H9 (cell line): ENCODE results near the gene NCAN. TPM values are rescaled to one million over a fixed set of nuclear protein-coding genes. Genes with fewer than 3 reads are reported as not detected.

Experiments used
- DNase-seq: peaks from one replicate; pipeline ENCODE4 v3.0.0-alpha.2; 2017
- H2AFZ ChIP-seq: one replicate; pipeline ENCODE4 v1.6.1; 2013; ENCODE audit warnings: mild to moderate bottlenecking, low read length, control low read depth, moderate library complexity
- H2AK5ac ChIP-seq: 2 replicates; pipeline ENCODE4 v1.6.1; 2013; ENCODE audit warnings: low read length, control low read depth, mixed read lengths; ENCODE audit not compliant: insufficient read length
- H2BK120ac ChIP-seq: one replicate; pipeline ENCODE4 v1.6.1; 2013; ENCODE audit warnings: low read depth, mild to moderate bottlenecking, low read length, control low read depth, inconsistent platforms; ENCODE audit not compliant: poor library complexity, severe bottlenecking
- H2BK12ac ChIP-seq: 2 replicates; pipeline ENCODE4 v1.6.1; 2013; ENCODE audit warnings: low read length, control low read depth, mixed read lengths, low read depth; ENCODE audit not compliant: insufficient read length
- H2BK15ac ChIP-seq: 2 replicates; pipeline ENCODE4 v1.6.1; 2013; ENCODE audit warnings: low read depth, low read length, control low read depth
- H2BK20ac ChIP-seq: one replicate; pipeline ENCODE4 v1.6.1; 2013; ENCODE audit warnings: low read depth, mild to moderate bottlenecking, low read length, control low read depth, inconsistent platforms; ENCODE audit not compliant: poor library complexity, severe bottlenecking
- H2BK5ac ChIP-seq: 2 replicates; pipeline ENCODE4 v1.6.1; 2013; ENCODE audit warnings: low read length, control low read depth, mixed read lengths; ENCODE audit not compliant: insufficient read length
- H3K14ac ChIP-seq: 2 replicates; pipeline ENCODE4 v1.6.1; 2013; ENCODE audit warnings: low read length, control low read depth; ENCODE audit not compliant: insufficient read depth
- H3K18ac ChIP-seq: 2 replicates; pipeline ENCODE4 v1.6.1; 2013; ENCODE audit warnings: low read depth, mild to moderate bottlenecking, mixed read lengths, low read length, control low read depth; ENCODE audit not compliant: insufficient read length
- H3K23ac ChIP-seq: 2 replicates; pipeline ENCODE4 v1.6.1; 2013; ENCODE audit warnings: low read length, control low read depth, mixed read lengths, low read depth; ENCODE audit not compliant: insufficient read length
- H3K23me2 ChIP-seq: 2 replicates; pipeline ENCODE4 v1.6.1; 2013; ENCODE audit warnings: low read depth, mild to moderate bottlenecking, mixed read lengths, low read length, control low read depth; ENCODE audit not compliant: insufficient read length, poor library complexity, severe bottlenecking
- H3K27ac ChIP-seq: 2 replicates; pipeline ENCODE4 v1.5.1; 2013; ENCODE audit warnings: low read length, control low read depth, mixed read lengths, low read depth; ENCODE audit not compliant: insufficient read length
- H3K27me3 ChIP-seq: 2 replicates; pipeline ENCODE4 v1.6.1; 2013; ENCODE audit warnings: low read length, control low read depth, inconsistent platforms; ENCODE audit not compliant: insufficient read depth
- H3K4ac ChIP-seq: 2 replicates; pipeline ENCODE4 v1.6.1; 2013; ENCODE audit warnings: low read depth, mild to moderate bottlenecking, control low read depth, inconsistent platforms, low read length, moderate library complexity
- H3K4me1 ChIP-seq: 2 replicates; pipeline ENCODE4 v1.6.1; 2013; ENCODE audit warnings: low read length, control low read depth, inconsistent platforms; ENCODE audit not compliant: insufficient read depth
- H3K4me2 ChIP-seq: 2 replicates; pipeline ENCODE4 v1.6.1; 2013; ENCODE audit warnings: low read length, control low read depth, mixed read lengths; ENCODE audit not compliant: insufficient read length, insufficient read depth
- H3K56ac ChIP-seq: 2 replicates; pipeline ENCODE4 v1.6.1; 2013; ENCODE audit warnings: low read depth, mild to moderate bottlenecking, mixed read lengths, low read length, control low read depth; ENCODE audit not compliant: insufficient read length
- H3K79me1 ChIP-seq: 2 replicates; pipeline ENCODE4 v1.6.1; 2013; ENCODE audit warnings: low read depth, mild to moderate bottlenecking, moderate library complexity, low read length, control low read depth, inconsistent platforms; ENCODE audit not compliant: insufficient read depth, poor library complexity, severe bottlenecking
- H3K79me2 ChIP-seq: 2 replicates; pipeline ENCODE4 v1.6.1; 2013; ENCODE audit warnings: low read length, control low read depth, inconsistent platforms; ENCODE audit not compliant: insufficient read depth
- H3K9ac ChIP-seq: 2 replicates; pipeline ENCODE4 v1.6.1; 2013; ENCODE audit warnings: low read length, control low read depth, mixed read lengths; ENCODE audit not compliant: insufficient read length; ENCODE audit errors: extremely low read depth
- H3K9me3 ChIP-seq: one replicate; pipeline ENCODE4 v1.6.1; 2013; ENCODE audit warnings: low read depth, low read length, inconsistent platforms; ENCODE audit not compliant: control insufficient read depth
- H3T11ph ChIP-seq: one replicate; pipeline ENCODE4 v1.6.1; 2013; ENCODE audit warnings: mild to moderate bottlenecking, low read length, control low read depth, inconsistent platforms
- H4K20me1 ChIP-seq: one replicate; pipeline ENCODE4 v1.6.1; 2013; ENCODE audit not compliant: control insufficient read depth, insufficient read length, insufficient read depth
- H4K5ac ChIP-seq: 2 replicates; pipeline ENCODE4 v1.6.1; 2013; ENCODE audit warnings: low read depth, mild to moderate bottlenecking, mixed read lengths, low read length, control low read depth; ENCODE audit not compliant: insufficient read length
- H4K8ac ChIP-seq: replicated peaks from 2 replicates; pipeline ENCODE4 v1.6.1; 2013; ENCODE audit warnings: low read length, control low read depth, mixed read lengths, low read depth; ENCODE audit not compliant: insufficient read length
- H4K91ac ChIP-seq: 2 replicates; pipeline ENCODE4 v1.6.1; 2013; ENCODE audit warnings: low read depth, mild to moderate bottlenecking, moderate library complexity, mixed read lengths, low read length, control low read depth; ENCODE audit not compliant: insufficient read length
- H3K27ac Mint-ChIP-seq, 3 experiments: 2 replicates in 2 of 3; 3 replicates in 1 of 3; pipeline ENCODE4 v1.8.0; 2020 to 2021; ENCODE audit warnings: mixed read lengths in 3 of 3, mild to moderate bottlenecking in 1 of 3, moderate library complexity in 1 of 3
- H3K27me3 Mint-ChIP-seq: 2 replicates; pipeline ENCODE4 v1.8.0; 2021; ENCODE audit warnings: low read depth, mild to moderate bottlenecking, moderate library complexity, mixed read lengths
- H3K36me3 Mint-ChIP-seq, 3 experiments: 2 replicates in 2 of 3; 3 replicates in 1 of 3; pipeline ENCODE4 v1.8.0; 2020 to 2021; ENCODE audit warnings: low read depth in 3 of 3, mixed read lengths in 3 of 3; ENCODE audit not compliant: insufficient read depth in 1 of 3
- H3K4me1 Mint-ChIP-seq, 2 experiments: 2 replicates each; pipeline ENCODE4 v1.8.0; 2020; ENCODE audit warnings: mixed read lengths in 2 of 2
- H3K4me3 Mint-ChIP-seq, 2 experiments: 2 replicates in 1 of 2; 3 replicates in 1 of 2; pipeline ENCODE4 v1.8.0; 2020 to 2021; ENCODE audit warnings: mild to moderate bottlenecking in 2 of 2, mixed read lengths in 2 of 2, moderate library complexity in 1 of 2
- H3K9me3 Mint-ChIP-seq, 2 experiments: 2 replicates in 1 of 2; 3 replicates in 1 of 2; pipeline ENCODE4 v1.8.0; 2020; ENCODE audit warnings: mild to moderate bottlenecking in 2 of 2, mixed read lengths in 2 of 2, moderate library complexity in 1 of 2
- CTCF ChIP-seq: fragments of 200-600 bp; sonication (generic); conservative IDR thresholded peaks from 3 replicates; pipeline ENCODE4 v1.8.0; 2021; ENCODE audit warnings: antibody characterized with exemption, mild to moderate bottlenecking
- WGBS: extraction: QIAGEN DNeasy Blood & Tissue Kit; methylation state at CpG from one replicate; pipeline ENCODE4 v1.1.7; 2013; ENCODE audit warnings: missing lambda C conversion rate, low lambda C conversion rate, mixed read lengths; ENCODE audit not compliant: insufficient read length; ENCODE audit errors: extremely low coverage; 5-methylcytosine and 5-hydroxymethylcytosine counted together
- total RNA-seq: library from RNA; stranded (reverse); gene quantifications from 2 replicates; pipeline ENCODE4 v1.2.1, GENCODE V29; 2021

The NCAN gene
- total RNA-seq, 1 experiment from 2014 or later, result 1.6 TPM

GRCh38 chr19:19276386-19276785 lies 64.6 kb downstream of the NCAN start:
- no peaks in the 10 kb centered on the region for H3K27me3 ChIP-seq
- no peaks in the 10 kb centered on the region; the same call in 1 of the 2 replicates for H3K4me1 ChIP-seq
- peaks cover 10 to 35% (median 27%) of the 10 kb centered on the region in 3 experiments; a peak in 6 of 7 replicates for H3K36me3 Mint-ChIP-seq
- WGBS, result no CpG with 5 or more reads among the region's 12 CpGs
- no peak overlapping the region for H4K5ac ChIP-seq
- peaks cover 17% of the 10 kb centered on the region for H3K27me3 Mint-ChIP-seq
- H3K79me2 ChIP-seq, result no peaks in the 10 kb centered on the region
- no peak overlapping the region for H3K27ac ChIP-seq
- H2BK12ac ChIP-seq, result no peak overlapping the region
- no peak overlapping the region for H2BK15ac ChIP-seq
- no peak overlapping the region for H3K56ac ChIP-seq
- no peaks in the 10 kb centered on the region for H3K79me1 ChIP-seq
- no peak overlapping the region for H3K4me2 ChIP-seq
- H3K9ac ChIP-seq, result no peak overlapping the region
- no peak overlapping the region for H2BK5ac ChIP-seq
- no peak overlapping the region for H4K91ac ChIP-seq
- no peaks in the 10 kb centered on the region for H3K9me3 Mint-ChIP-seq
- peaks cover 7% of the 10 kb centered on the region for H3K23me2 ChIP-seq
- H3K4me1 Mint-ChIP-seq, result peaks cover 8 to 10% of the 10 kb centered on the region in 2 experiments
- no peak overlapping the region for H3K18ac ChIP-seq
- H3K27ac Mint-ChIP-seq, result no peak overlapping the region
- H2BK120ac ChIP-seq, result no peak overlapping the region
- no peak overlapping the region for H2AFZ ChIP-seq
- no peak overlapping the region for H2BK20ac ChIP-seq
- no peak for TF ChIP-seq CTCF
- no peaks in the 10 kb centered on the region for H4K20me1 ChIP-seq
- no peak for DNase-seq
- H3K23ac ChIP-seq, result no peak overlapping the region
- H3T11ph ChIP-seq, result no peak overlapping the region
- no peak overlapping the region for H2AK5ac ChIP-seq
- no peak overlapping the region for H3K4ac ChIP-seq
- H3K4me3 Mint-ChIP-seq, result no peak overlapping the region
- H3K14ac ChIP-seq, result no peak overlapping the region
- H4K8ac ChIP-seq, result no peak overlapping the region
- no peaks in the 10 kb centered on the region for H3K9me3 ChIP-seq
